ENCODE measurements around the gene CREB3L1.

Gene CREB3L1

DNA sequence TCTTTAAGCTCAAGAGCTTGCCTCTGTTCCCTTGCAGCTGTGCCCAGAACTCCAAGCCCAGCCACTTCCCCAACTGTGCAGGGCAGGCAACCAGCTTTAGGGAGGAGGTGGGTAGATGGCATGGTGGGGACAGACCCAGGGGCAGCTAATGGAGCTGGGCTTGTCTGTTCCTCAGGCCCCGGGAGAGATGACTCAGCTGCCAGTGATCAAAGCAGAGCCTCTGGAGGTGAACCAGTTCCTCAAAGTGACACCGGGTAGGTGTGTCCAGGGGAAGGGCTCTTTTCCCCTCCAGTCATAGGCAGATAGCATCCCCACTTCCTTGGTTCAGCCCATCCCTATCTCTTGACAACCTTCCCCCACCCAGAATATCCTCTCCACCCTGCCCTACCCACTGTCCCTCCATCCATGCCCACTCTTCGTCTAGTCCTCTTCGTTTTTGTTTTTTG is 32.4 kb downstream of the CREB3L1 start:
- H3K9me3 Mint-ChIP-seq: no peaks in the 10 kb centered on the region
- peaks cover 29% of the 10 kb centered on the region for H3K4me1 Mint-ChIP-seq
- ATAC-seq: peak; percentile 32
- no peak overlapping the region for H3K27ac Mint-ChIP-seq
- DNase-seq: no peak
- no peak overlapping the region for H3K4me3 Mint-ChIP-seq
- no peaks in the 10 kb centered on the region for H3K27me3 Mint-ChIP-seq

DNA sequence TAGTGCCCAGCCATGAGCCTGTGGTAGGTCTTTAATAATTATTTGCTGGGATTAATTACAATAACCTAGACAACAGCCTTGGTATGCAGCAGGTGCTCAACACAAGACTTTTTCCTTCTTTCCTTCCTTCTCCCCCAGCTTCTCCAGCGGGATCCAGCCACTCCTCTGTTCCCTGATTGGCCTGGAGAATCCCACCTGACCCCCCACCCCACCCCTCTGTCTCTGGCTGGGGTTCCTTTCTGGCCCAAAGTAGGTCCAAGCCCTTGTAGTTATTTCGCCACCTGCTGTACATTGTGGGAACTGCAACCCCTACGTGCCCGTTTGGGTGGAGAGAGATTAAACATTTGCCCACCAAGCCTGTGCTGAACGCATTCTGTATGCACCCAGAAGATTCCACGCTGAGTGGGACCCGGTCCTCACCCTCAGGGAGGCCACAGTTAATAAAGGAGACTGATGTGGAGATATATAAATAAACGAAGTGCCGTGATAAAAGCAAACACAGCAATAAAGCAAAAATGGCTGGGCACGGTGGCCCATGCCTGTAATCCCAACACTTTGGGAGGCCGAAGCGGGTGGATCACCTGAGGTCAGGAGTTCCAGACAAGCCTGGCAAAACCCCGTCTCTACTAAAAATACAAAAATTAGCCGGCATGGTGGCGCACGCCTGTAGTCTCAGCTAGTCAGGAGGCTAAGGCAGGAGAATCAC is 37.7 kb downstream of the CREB3L1 start:
- no peak overlapping the region for H3K4me3 Mint-ChIP-seq
- peaks cover 27% of the 10 kb centered on the region for H3K4me1 Mint-ChIP-seq
- no peaks in the 10 kb centered on the region for H3K9me3 Mint-ChIP-seq
- no peak overlapping the region for H3K27ac Mint-ChIP-seq
- no peaks in the 10 kb centered on the region for H3K27me3 Mint-ChIP-seq
- DNase-seq (peak; percentile 71 to 80), ATAC-seq (peak; percentile 79)

DNA sequence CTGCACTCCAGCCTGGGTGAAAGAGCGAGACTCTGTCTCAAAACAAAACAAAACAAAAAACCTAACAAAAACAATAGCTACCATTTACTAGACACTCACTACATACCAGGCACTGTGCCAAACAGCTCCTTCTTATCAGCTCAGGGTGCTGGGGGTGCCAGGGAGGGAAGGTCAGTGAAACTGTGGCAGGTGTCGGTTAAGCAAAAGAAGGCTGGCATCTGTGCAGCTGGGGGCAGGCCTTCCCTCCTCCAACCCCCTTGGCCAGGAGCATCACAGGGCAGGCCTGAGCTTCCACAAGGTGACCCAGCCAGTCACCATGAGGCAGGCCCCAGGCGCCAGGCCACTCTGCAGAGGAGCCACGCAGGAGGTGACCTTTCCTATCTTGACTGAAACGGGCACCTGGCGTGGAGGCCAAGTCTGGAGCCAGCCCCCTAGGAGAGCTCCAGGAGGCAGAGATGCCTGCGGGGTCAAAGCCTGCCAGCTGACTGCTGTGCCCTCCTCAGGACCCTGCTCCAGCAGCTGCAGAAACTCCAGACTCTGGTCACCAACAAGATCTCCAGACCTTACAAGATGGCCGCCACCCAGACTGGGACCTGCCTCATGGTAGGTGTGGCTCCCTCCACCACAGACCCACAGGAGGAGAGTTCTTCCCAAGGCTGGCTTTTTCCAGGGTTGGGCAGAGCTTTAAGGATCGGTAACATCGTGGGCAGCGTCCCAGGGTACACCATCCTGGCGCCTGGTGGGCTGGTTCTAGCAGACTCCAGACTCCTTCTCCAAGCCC is 38.5 kb downstream of the CREB3L1 start:
- no peak overlapping the region for H3K27ac Mint-ChIP-seq
- no peak for DNase-seq

GRCh38 chr11:46319074-46319453 is 41.6 kb downstream of the CREB3L1 start:
- H3K4me1 Mint-ChIP-seq: peaks cover 29% of the 10 kb centered on the region
- ATAC-seq (no peak), DNase-seq (no peak)
- no peaks in the 10 kb centered on the region for H3K9me3 Mint-ChIP-seq
- H3K27ac Mint-ChIP-seq: peak overlapping the region; percentile 95 to 98
- H3K4me3 Mint-ChIP-seq: peak overlapping the region; percentile 68 to 75
- H3K27me3 Mint-ChIP-seq: no peaks in the 10 kb centered on the region

More for the DNA sequence above, 38.5 kb downstream of the CREB3L1 start:
- Mint-ChIP-seq H3K4me3 (no peak overlapping the region), H3K27me3 (no peaks in the 10 kb centered on the region), H3K4me1 (peaks cover 29% of the 10 kb centered on the region), H3K9me3 (no peaks in the 10 kb centered on the region)
- peak; percentile 5 for ATAC-seq

DNA sequence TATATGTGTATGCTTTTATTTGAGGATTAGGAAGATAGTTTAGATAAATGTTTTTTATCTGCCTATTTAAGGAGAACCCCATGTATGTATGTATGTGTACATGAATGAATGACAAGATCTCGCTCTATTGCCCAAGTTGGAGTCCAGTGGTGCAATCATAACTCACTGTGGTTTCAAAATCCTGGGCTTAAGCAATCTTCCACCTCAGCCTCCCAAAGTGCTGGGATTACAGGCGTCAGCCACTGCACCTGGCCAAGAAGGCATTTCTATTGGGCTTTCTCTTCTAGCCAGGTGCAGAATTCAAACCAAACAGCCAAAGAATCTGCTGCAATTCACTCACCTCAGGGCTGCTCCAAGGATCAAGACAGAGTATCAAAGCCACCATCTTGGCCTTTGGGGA is 44.3 kb downstream of the CREB3L1 start:
- Mint-ChIP-seq H3K9me3 (no peaks in the 10 kb centered on the region), H3K27ac (no peak overlapping the region), H3K4me3 (no peak overlapping the region), H3K27me3 (no peaks in the 10 kb centered on the region), H3K4me1 (peaks cover 21% of the 10 kb centered on the region)
- no peak for DNase-seq
- ATAC-seq: no peak

GRCh38 chr11:46322759-46323158 is 45.3 kb downstream of the CREB3L1 start:
- Mint-ChIP-seq H3K4me3 (no peak overlapping the region), H3K27me3 (no peaks in the 10 kb centered on the region), H3K9me3 (no peaks in the 10 kb centered on the region), H3K27ac (no peak overlapping the region), H3K4me1 (peaks cover 21% of the 10 kb centered on the region)
- ATAC-seq (no peak), DNase-seq (peak in 1 of 2 donors; percentile 27)

- Mint-ChIP-seq H3K4me1 (peaks cover 20% of the 10 kb centered on the region), H3K27me3 (no peaks in the 10 kb centered on the region)
Observed at GRCh38 chr11:46326813-46327416, 49.5 kb downstream of the CREB3L1 start.

DNA sequence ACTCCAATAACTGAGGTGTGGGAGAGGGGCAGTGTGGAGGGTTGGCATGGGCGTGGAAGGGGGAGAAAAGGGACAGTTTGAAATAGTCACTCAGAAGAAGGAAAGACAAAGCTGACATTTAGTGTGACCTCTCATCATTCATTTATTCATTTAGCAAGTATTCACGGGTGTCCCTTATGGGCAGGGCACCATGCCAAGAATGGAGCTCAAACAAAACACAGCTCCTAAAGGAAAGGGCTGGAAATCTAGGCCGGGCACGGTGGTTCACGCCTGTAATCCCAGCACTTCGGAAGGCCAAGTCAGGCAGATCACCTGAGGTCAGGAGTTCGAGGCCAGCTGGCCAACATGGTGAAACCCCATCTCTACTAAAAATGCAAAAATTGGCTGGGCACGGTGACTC is 50.4 kb downstream of the CREB3L1 start:
- no peak overlapping the region for H3K27ac Mint-ChIP-seq
- H3K4me1 Mint-ChIP-seq: peaks cover 26% of the 10 kb centered on the region
- no peak overlapping the region for H3K4me3 Mint-ChIP-seq
- no peaks in the 10 kb centered on the region for H3K27me3 Mint-ChIP-seq
- ATAC-seq (no peak), DNase-seq (no peak)
- H3K9me3 Mint-ChIP-seq: no peaks in the 10 kb centered on the region

More at GRCh38 chr11:46326813-46327416, 49.5 kb downstream of the CREB3L1 start:
- DNase-seq: no peak
- H3K4me3 Mint-ChIP-seq: no peak overlapping the region
- no peak overlapping the region for H3K27ac Mint-ChIP-seq
- no peaks in the 10 kb centered on the region for H3K9me3 Mint-ChIP-seq
- no peak for ATAC-seq

DNA sequence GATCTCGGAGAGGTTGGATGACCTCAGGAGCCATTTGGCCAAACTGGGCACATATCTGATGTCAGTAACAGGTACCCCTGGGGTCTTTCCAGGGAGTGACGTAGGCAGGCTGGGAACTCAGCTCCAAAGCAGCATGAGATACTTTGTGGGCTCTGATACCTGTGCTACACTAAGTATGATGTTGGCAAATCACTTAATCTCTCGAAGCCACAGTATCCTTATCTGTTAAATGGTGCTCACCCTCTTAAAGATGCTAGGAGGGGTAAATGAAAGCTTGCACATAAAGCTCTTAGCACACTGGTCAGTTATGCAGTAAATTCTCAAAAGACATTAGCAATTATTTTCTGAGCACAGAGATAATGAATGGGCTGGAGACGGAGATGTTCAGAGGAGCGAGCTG is 52.7 kb downstream of the CREB3L1 start:
- Mint-ChIP-seq H3K4me1 (peaks cover 45% of the 10 kb centered on the region), H3K27ac (no peak overlapping the region), H3K9me3 (no peaks in the 10 kb centered on the region), H3K4me3 (peak overlapping the region; percentile 57 to 65), H3K27me3 (no peaks in the 10 kb centered on the region)
- DNase-seq (no peak), ATAC-seq (no peak)

DNA sequence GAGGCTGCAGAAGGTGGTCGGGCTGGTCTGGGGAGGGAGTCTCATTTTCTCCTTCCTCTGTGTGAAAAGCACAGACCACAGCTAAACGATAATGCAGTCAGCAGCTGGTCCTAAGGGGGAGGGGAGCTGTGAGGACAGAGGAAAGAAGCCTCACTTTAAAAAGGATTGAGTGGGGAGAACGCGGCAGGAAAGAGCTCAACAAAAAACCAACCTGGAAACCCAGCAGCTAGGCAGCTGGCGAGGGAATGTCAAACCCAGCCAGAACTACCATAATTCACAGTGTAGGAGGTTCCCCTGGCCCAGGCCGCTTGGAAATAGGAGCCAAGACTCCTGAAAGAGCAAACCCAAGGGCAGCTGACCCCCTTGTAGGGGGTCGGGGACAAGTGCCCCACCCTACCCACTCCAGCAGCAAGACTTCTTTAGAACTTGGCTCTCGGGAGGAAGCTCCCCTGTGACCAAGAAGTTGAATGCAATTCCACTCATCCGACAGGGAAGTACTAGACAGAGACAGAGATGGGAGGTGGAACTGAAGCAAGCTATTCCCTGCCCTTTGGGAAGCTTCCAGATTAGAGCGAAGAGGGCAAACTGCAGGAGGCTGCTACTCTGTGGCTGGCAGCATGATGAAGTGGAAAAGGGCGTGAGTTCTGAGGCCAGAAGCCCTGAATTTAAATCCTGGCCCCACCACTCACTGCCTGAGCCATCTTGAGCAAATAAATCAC is 53.3 kb downstream of the CREB3L1 start:
- no peaks in the 10 kb centered on the region for H3K9me3 Mint-ChIP-seq
- H3K27me3 Mint-ChIP-seq: no peaks in the 10 kb centered on the region
- DNase-seq: no peak
- peak overlapping the region; percentile 57 to 65 for H3K4me3 Mint-ChIP-seq
- no peak for ATAC-seq
- H3K27ac Mint-ChIP-seq: peak overlapping the region; percentile 28 to 74
- peaks cover 51% of the 10 kb centered on the region for H3K4me1 Mint-ChIP-seq

- Mint-ChIP-seq H3K27me3 (no peaks in the 10 kb centered on the region), H3K4me3 (peak overlapping the region; percentile 57 to 65), H3K27ac (peak overlapping the region; percentile 28 to 74), H3K4me1 (peaks cover 56% of the 10 kb centered on the region), H3K9me3 (no peaks in the 10 kb centered on the region)
- DNase-seq (no peak), ATAC-seq (peak; percentile 58)
Observed at GRCh38 chr11:46331282-46331984, 54.0 kb downstream of the CREB3L1 start.

DNA sequence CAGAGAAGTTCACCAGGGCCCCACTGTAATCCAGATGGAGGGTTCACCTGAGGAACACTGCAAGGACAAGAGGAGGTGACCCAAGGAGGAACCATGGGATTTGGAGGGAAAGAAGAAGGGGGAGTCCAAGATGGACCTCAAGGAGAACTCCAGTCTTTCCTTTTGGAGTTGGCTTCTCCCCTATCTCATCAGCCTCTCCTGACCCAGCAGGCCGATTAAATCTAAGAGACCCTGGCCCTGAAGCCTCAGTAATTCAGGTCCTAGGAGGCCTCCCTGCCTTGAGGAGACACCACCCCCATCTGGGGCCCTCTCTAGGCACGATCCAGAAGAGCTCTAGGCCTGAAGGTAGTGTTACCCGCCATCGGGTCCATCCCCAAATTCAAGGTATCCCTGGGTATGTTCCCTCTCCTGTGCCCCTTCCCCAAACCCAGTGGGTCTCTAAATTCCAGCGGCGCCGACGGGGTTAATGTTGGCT is 54.7 kb downstream of the CREB3L1 start:
- H3K9me3 Mint-ChIP-seq: no peaks in the 10 kb centered on the region
- H3K4me1 Mint-ChIP-seq: peaks cover 56% of the 10 kb centered on the region
- peak overlapping the region; percentile 57 to 87 for H3K4me3 Mint-ChIP-seq
- DNase-seq (no peak), ATAC-seq (no peak)
- no peak overlapping the region for H3K27ac Mint-ChIP-seq
- H3K27me3 Mint-ChIP-seq: no peaks in the 10 kb centered on the region

- DNase-seq (peak; percentile 44 to 56), ATAC-seq (peak; percentile 60)
- peaks cover 61% of the 10 kb centered on the region for H3K4me1 Mint-ChIP-seq
- H3K4me3 Mint-ChIP-seq: peak overlapping the region; percentile 70 to 87
- no peaks in the 10 kb centered on the region for H3K27me3 Mint-ChIP-seq
- H3K27ac Mint-ChIP-seq: no peak overlapping the region
- no peaks in the 10 kb centered on the region for H3K9me3 Mint-ChIP-seq
Observed at GRCh38 chr11:46332568-46333393, 55.3 kb downstream of the CREB3L1 start.

DNA sequence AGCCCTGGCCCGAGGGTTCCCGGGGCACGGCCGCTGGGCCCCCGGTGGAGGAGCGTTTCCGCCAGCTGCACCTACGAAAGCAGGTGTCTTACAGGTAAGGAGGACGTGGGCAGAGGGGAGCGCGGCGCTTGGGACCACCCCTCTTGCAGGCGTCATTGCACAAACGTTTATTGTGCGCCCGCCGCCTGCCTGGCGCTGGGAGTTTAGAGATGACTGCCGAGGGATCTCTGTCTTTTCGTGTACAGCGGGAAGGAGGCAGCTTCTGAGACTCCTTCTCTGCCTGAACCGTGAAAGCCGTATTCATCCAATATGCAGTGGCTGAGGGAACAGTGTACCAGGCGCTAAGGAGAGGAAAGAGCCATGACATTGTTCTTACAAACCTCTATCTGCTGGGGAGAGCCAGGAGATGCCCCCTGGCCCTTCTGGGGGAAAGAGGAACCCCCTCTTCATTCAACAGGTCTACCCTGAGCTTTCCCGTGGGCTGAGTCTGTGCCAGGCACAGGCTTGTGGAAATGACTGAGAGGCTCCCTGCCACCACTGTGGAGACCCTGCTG is 56.0 kb downstream of the CREB3L1 start:
- Mint-ChIP-seq H3K4me1 (peaks cover 66% of the 10 kb centered on the region), H3K27me3 (no peaks in the 10 kb centered on the region), H3K27ac (peak overlapping the region in 1 of 2 donors; percentile 34), H3K9me3 (no peaks in the 10 kb centered on the region), H3K4me3 (peak overlapping the region; percentile 70 to 87)
- no peak for DNase-seq
- ATAC-seq: peak; percentile 11
